Measurements from ENCODE around the gene ERFE. TPM values are rescaled to one million over a fixed set of nuclear protein-coding genes. Genes with fewer than 3 reads are reported as not detected.

The ERFE gene
- polyA plus RNA-seq, 1 of the 3 experiments (the other 2 are of a cell fraction) = 1.3 TPM

DNA sequence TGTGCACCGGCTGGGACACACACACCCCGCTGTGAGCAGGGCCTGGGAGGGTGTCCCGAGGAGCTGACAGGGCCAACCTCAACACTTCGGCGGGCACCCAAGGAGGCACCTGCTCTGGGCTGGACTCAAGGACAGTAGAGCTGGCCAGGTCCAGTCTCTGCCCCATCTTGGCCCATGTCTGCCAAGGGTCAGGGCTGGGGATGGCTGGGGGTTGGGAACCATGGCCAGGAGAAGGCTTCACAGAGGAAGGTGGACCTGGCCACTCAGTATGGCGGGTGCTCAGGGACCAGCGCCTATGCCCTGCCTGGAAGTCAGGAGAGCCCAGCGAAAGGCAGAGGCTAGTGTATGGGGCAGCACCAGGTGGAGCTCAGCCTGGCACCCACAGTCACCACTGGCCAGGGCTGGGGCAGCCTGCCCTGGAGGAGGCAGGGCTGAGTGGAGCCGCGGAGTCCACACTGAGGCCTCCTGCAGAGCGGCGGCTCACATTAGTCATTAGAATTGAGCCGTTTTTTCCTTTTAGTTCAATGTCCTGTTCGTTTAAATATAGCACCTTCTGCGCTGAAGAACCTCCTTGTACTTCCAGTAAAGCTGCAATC lies 4.2 kb downstream of the ERFE start:
- no peak overlapping the region for H3K27ac ChIP-seq (ENCODE audit: low read depth in 2 of 2, low read length in 1 of 2)
- no peaks in the 10 kb centered on the region for H4K20me1 ChIP-seq (ENCODE audit: insufficient read depth)
- 0 out of 2 replicates have a peak overlapping the region, but pooled peaks have one; percentile 26 for H3K4me2 ChIP-seq
- TF ChIP-seq TAF1 (IDR thresholded peaks at IDR 0.05; ENCODE audit: borderline replicate concordance, low read depth, low read length) = no peak
- TF ChIP-seq ZBTB33 (IDR thresholded peaks at IDR 0.05; ENCODE audit: borderline replicate concordance, low read depth) = no peak
- TF ChIP-seq ELF1 (IDR thresholded peaks at IDR 0.05) = no peak
- TF ChIP-seq, protein P1, sequence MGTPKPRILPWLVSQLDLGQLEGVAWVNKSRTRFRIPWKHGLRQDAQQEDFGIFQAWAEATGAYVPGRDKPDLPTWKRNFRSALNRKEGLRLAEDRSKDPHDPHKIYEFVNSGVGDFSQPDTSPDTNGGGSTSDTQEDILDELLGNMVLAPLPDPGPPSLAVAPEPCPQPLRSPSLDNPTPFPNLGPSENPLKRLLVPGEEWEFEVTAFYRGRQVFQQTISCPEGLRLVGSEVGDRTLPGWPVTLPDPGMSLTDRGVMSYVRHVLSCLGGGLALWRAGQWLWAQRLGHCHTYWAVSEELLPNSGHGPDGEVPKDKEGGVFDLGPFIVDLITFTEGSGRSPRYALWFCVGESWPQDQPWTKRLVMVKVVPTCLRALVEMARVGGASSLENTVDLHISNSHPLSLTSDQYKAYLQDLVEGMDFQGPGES (IDR thresholded peaks at IDR 0.05; ENCODE audit: low read depth, low read length) = no peak
- no peak for TF ChIP-seq POLR2AphosphoS5 (IDR thresholded peaks at IDR 0.05; ENCODE audit: low read depth, low read length)
- no peak for TF ChIP-seq FOSL2 (IDR thresholded peaks at IDR 0.05; ENCODE audit: borderline replicate concordance, low read depth)
- no peaks in the 10 kb centered on the region for H3F3A ChIP-seq (replicated peaks; ENCODE audit: insufficient read depth)
- ChIA-PET CTCF (interaction anchor here (0.9 to 7.1 kb wide), 4 partner anchors 12 to 101 kb away, joined by 3 to 58 read pairs (median 6); no protein-coding TSS in a partner anchor), POLR2A (interaction anchor here (0.6 to 1.7 kb wide), 2 partner anchors 41 to 76 kb away, joined by 3 to 5 read pairs; partner anchors contain the start of gene ILKAP)
- no peaks in the 10 kb centered on the region for H3K27me3 ChIP-seq (ENCODE audit: insufficient read depth)
- no peaks in the 10 kb centered on the region for H3K9me2 ChIP-seq
- H3K4me1 ChIP-seq (ENCODE audit: control insufficient read depth in 1 of 2, insufficient read depth in 2 of 2, low read depth in 1 of 2, low read length in 1 of 2) = peaks cover 2 to 4% of the 10 kb centered on the region in 2 experiments; a peak in 1 of 4 replicates
- no peaks in the 10 kb centered on the region for H3K79me2 ChIP-seq (ENCODE audit: insufficient read depth)
- no peak overlapping the region for H3K9ac ChIP-seq
- H3K36me3 ChIP-seq (replicated peaks in 1 of 2; ENCODE audit: control insufficient read depth in 1 of 2, insufficient read depth in 2 of 2, low read length in 1 of 2) = peaks cover 0 to 10% of the 10 kb centered on the region in 2 experiments
- no peak overlapping the region for H3K4me3 ChIP-seq (ENCODE audit: low read depth in 2 of 2, low read length in 1 of 2)
- H2AFZ ChIP-seq (ENCODE audit: low read depth) = no peak overlapping the region
- H3K9me3 ChIP-seq = no peaks in the 10 kb centered on the region
- 69% methylated on average over 9 of the region's 15 CpGs for WGBS (ENCODE audit: low lambda C conversion rate)
- peak; percentile 38 for DNase-seq

- no peak overlapping the region for H2AFZ ChIP-seq (ENCODE audit: low read depth)
- 0 out of 2 replicates have a peak overlapping the region, but pooled peaks have one; percentile 26 for H3K4me2 ChIP-seq
- no peak for TF ChIP-seq FOXJ3 (CRISPR knock-in tag; IDR thresholded peaks at IDR 0.05)
- no peak for TF ChIP-seq PBX3 (IDR thresholded peaks at IDR 0.05)
- TF ChIP-seq RAD21 (IDR thresholded peaks at IDR 0.05; ENCODE audit: low read length) = no peak
- no peak overlapping the region; a peak in 1 of 4 replicates for H3K4me3 ChIP-seq (ENCODE audit: low read depth in 2 of 2, low read length in 1 of 2)
- H4K20me1 ChIP-seq (ENCODE audit: insufficient read depth) = no peaks in the 10 kb centered on the region
- CTCF ChIA-PET = interaction anchor here (2.0 to 7.1 kb wide), 2 partner anchors 93 to 100 kb away, joined by 6 to 58 read pairs; no protein-coding TSS in a partner anchor
- no peaks in the 10 kb centered on the region for H3K79me2 ChIP-seq (ENCODE audit: insufficient read depth)
- 23% methylated on average over 12 of the region's 95 CpGs for WGBS (ENCODE audit: low lambda C conversion rate)
- no peaks in the 10 kb centered on the region for H3K9me3 ChIP-seq
- peak; percentile 69 for DNase-seq
- POLR2A ChIA-PET = interaction anchor here (0.6 to 1.7 kb wide), 2 partner anchors 40 to 76 kb away, joined by 3 to 5 read pairs; partner anchors contain the start of gene ILKAP
- H3K27ac ChIP-seq (ENCODE audit: low read depth in 2 of 2, low read length in 1 of 2) = no peak overlapping the region
- H3K9ac ChIP-seq = no peak overlapping the region
- no peaks in the 10 kb centered on the region for H3K9me2 ChIP-seq
- peaks cover 0 to 6% of the 10 kb centered on the region in 2 experiments; a peak in 2 of 4 replicates for H3K4me1 ChIP-seq (ENCODE audit: control insufficient read depth in 1 of 2, insufficient read depth in 2 of 2, low read depth in 1 of 2, low read length in 1 of 2)
- H3F3A ChIP-seq (replicated peaks; ENCODE audit: insufficient read depth) = peaks cover 3% of the 10 kb centered on the region
- no peaks in the 10 kb centered on the region for H3K27me3 ChIP-seq (ENCODE audit: insufficient read depth)
- peaks cover 0 to 10% of the 10 kb centered on the region in 2 experiments for H3K36me3 ChIP-seq (replicated peaks in 1 of 2; ENCODE audit: control insufficient read depth in 1 of 2, insufficient read depth in 2 of 2, low read length in 1 of 2)
Measured at GRCh38 chr2:238163481-238164198, 4.9 kb downstream of the ERFE start.
